ENCODE data around the gene CASKIN2.

Gene CASKIN2

GRCh38 chr17:75548813-75549212 lies 33.5 kb upstream of the CASKIN2 start:
- no peak for DNase-seq

- DNase-seq = no peak
These were observed 31.8 kb upstream of the CASKIN2 start for GRCh38 chr17:75547091-75547490.

- no peak for DNase-seq
These were observed 30.8 kb upstream of the CASKIN2 start for GRCh38 chr17:75546181-75546580.

- DNase-seq = no peak
These were observed 28.9 kb upstream of the CASKIN2 start for GRCh38 chr17:75544250-75544649.

- DNase-seq = no peak
These were observed 27.5 kb upstream of the CASKIN2 start for GRCh38 chr17:75542728-75543336.

- DNase-seq = no peak
These were observed 26.9 kb upstream of the CASKIN2 start for GRCh38 chr17:75542229-75542628.

GRCh38 chr17:75540923-75541503 lies 25.7 kb upstream of the CASKIN2 start:
- DNase-seq = no peak

- no peak for DNase-seq
These were observed 24.8 kb upstream of the CASKIN2 start for GRCh38 chr17:75539967-75540729.

GRCh38 chr17:75536366-75536765 lies 21.0 kb upstream of the CASKIN2 start:
- DNase-seq = no peak

GRCh38 chr17:75535871-75536270 lies 20.5 kb upstream of the CASKIN2 start:
- no peak for DNase-seq

GRCh38 chr17:75535119-75535537 lies 19.8 kb upstream of the CASKIN2 start:
- DNase-seq = no peak

- no peak for DNase-seq
These were observed 16.4 kb upstream of the CASKIN2 start for GRCh38 chr17:75531721-75532072.

GRCh38 chr17:75530837-75531720 lies 15.7 kb upstream of the CASKIN2 start:
- no peak for DNase-seq

GRCh38 chr17:75526555-75527270 lies 11.4 kb upstream of the CASKIN2 start:
- DNase-seq = no peak

- DNase-seq = no peak
These were observed 10.6 kb upstream of the CASKIN2 start for GRCh38 chr17:75525806-75526554.

- peak; percentile 42 for DNase-seq
These were observed 9.9 kb upstream of the CASKIN2 start, which contains the start of gene LLGL2 for GRCh38 chr17:75524970-75525805. LLGL2 (plus strand) TSS chr17:75525697; CDS start chr17:75543427, 17,730 bp downstream.

GRCh38 chr17:75524269-75524969 lies 9.1 kb upstream of the CASKIN2 start:
- no peak for DNase-seq

GRCh38 chr17:75523647-75524046 lies 8.3 kb upstream of the CASKIN2 start:
- DNase-seq = no peak

GRCh38 chr17:75521951-75522727 lies 6.8 kb upstream of the CASKIN2 start:
- no peak for DNase-seq
